HEK293T (cell line): ENCODE data around the gene PIP5K1C.

Source experiments
- ELF4 ChIP-seq: fragments of 450-650 bp; IDR thresholded peaks from 2 replicates; pipeline ENCODE4 v1.6.1; 2017; ENCODE audit warnings: antibody characterized with exemption
- NFRKB ChIP-seq: fragments of 450-650 bp; IDR thresholded peaks from 2 replicates; pipeline ENCODE4 v1.6.1; 2016; ENCODE audit warnings: mild to moderate bottlenecking, moderate library complexity
- SP1 ChIP-seq: fragments of 450-650 bp; IDR thresholded peaks from 2 replicates; pipeline ENCODE4 v1.6.1; 2017
- SUZ12 ChIP-seq: fragments of 450-650 bp; IDR thresholded peaks from 2 replicates; pipeline ENCODE4 v1.6.1; 2016; ENCODE audit warnings: mild to moderate bottlenecking
- ZNF384 ChIP-seq: fragments of 450-650 bp; IDR thresholded peaks from 2 replicates; pipeline ENCODE4 v1.6.1; 2016

- TF ChIP-seq SP1 (no peak), ZNF384 (no peak), NFRKB (no peak), ELF4 (no peak), SUZ12 (no peak)
Observed at GRCh38 chr19:3589439-3589838, 110.8 kb downstream of the PIP5K1C start.
